HTR-8/SVneo (cell line): ENCODE measurements around the gene SH2B3.
A peak's percentile ranks its signal among the peaks of the same experiment; 100 is the strongest.
"Not testable (repeated sequence)": the region's sequence is repeated elsewhere in the genome, so short reads cannot be mapped to it uniquely, and the experiment has no call there.

Experiments used
- DNase-seq: peaks from one replicate; pipeline ENCODE4 v3.0.0; 2011; ENCODE audit warnings: low spot score, mixed read lengths; ENCODE audit not compliant: insufficient read length
- FAIRE-seq: peaks from 2 replicates; lab custom pipeline; 2011; peaks lifted over from hg19 to GRCh38; lab: Jason Lieb, UNC

The SH2B3 gene

GRCh38 chr12:111384596-111384995, 21.1 kb upstream of the SH2B3 start:
- FAIRE-seq: no peak
- no peak for DNase-seq

GRCh38 chr12:111386885-111387284, 18.8 kb upstream of the SH2B3 start:
- DNase-seq (no peak), FAIRE-seq (no peak)

GRCh38 chr12:111387747-111388323, 17.9 kb upstream of the SH2B3 start:
- DNase-seq (no peak), FAIRE-seq (no peak)

GRCh38 chr12:111389635-111390034, 16.1 kb upstream of the SH2B3 start:
- DNase-seq (no peak), FAIRE-seq (no peak)

- DNase-seq (no peak), FAIRE-seq (no peak)
Observed at GRCh38 chr12:111390910-111391309, 14.8 kb upstream of the SH2B3 start.

- no peak for DNase-seq
- FAIRE-seq: no peak
Observed at GRCh38 chr12:111393700-111394300, 11.9 kb upstream of the SH2B3 start.

GRCh38 chr12:111394480-111394879, 11.2 kb upstream of the SH2B3 start:
- FAIRE-seq: no peak
- DNase-seq: no peak

- no peak for DNase-seq
- FAIRE-seq: no peak
Observed at GRCh38 chr12:111395336-111396187, 10.2 kb upstream of the SH2B3 start.

GRCh38 chr12:111396271-111396670, 9.5 kb upstream of the SH2B3 start:
- not testable (repeated sequence) for FAIRE-seq, DNase-seq

- DNase-seq: peak; percentile 81
- FAIRE-seq: no peak
Observed at GRCh38 chr12:111396726-111397445, 8.8 kb upstream of the SH2B3 start.

GRCh38 chr12:111398530-111398929, 7.2 kb upstream of the SH2B3 start:
- no peak for FAIRE-seq

GRCh38 chr12:111399741-111400404, 5.8 kb upstream of the SH2B3 start:
- not testable (repeated sequence) for FAIRE-seq, DNase-seq

More at GRCh38 chr12:111398530-111398929, 7.2 kb upstream of the SH2B3 start:
- DNase-seq: no peak

- no peak for FAIRE-seq
- no peak for DNase-seq
Observed at GRCh38 chr12:111401167-111401605, 4.5 kb upstream of the SH2B3 start.

- not testable (repeated sequence) for DNase-seq, FAIRE-seq
Observed at GRCh38 chr12:111402490-111402824, 3.3 kb upstream of the SH2B3 start.

- no peak for DNase-seq
- FAIRE-seq: no peak
Observed at GRCh38 chr12:111404362-111405148, 1.2 kb upstream of the SH2B3 start.

- FAIRE-seq (peak; percentile 64), DNase-seq (peak; percentile 94)
Observed at GRCh38 chr12:111405149-111405858, 419 bp upstream of the SH2B3 start.

GRCh38 chr12:111406474-111407376, 1.0 kb downstream of the SH2B3 start:
- FAIRE-seq (no peak), DNase-seq (no peak)
